B cell (primary cell): ENCODE results near the gene RBP2. TPM values are rescaled to one million over a fixed set of nuclear protein-coding genes. Genes with fewer than 3 reads are reported as not detected.

Source experiments
- ATAC-seq: fragments of 200-7000 bp; cut with Tn5 transposase; one replicate; pipeline ENCODE4 v1.10.0; 2021; ENCODE audit warnings: low read depth, mild to moderate bottlenecking, moderate number of reproducible peaks, moderate library complexity
- CTCF ChIA-PET: fragments of 350-600 bp; sonication (Branson Sonifier 250); formaldehyde crosslinking; loops from one replicate; lab custom pipeline; 2021; ENCODE audit warnings: antibody characterized with exemption, inconsistent platforms; lab: Charles Lee
- POLR2A ChIA-PET: fragments of 350-600 bp; sonication (Branson Sonifier 250); formaldehyde crosslinking; loops from one replicate; lab custom pipeline; 2021; ENCODE audit warnings: antibody characterized with exemption; lab: Charles Lee
- DNase-seq: peaks from one replicate; pipeline ENCODE4 v3.0.0; 2013
- H2AFZ ChIP-seq: 2 replicates; pipeline ENCODE4 v1.6.1; 2012; ENCODE audit warnings: mild to moderate bottlenecking, low read depth, low read length; ENCODE audit not compliant: insufficient read depth, poor library complexity, severe bottlenecking
- H3K27ac ChIP-seq, 2 donors: 1 replicate in 1 of 2; 2 replicates in 1 of 2; pipeline ENCODE4 v1.5.1; 2012 to 2013; ENCODE audit warnings: low read length in 2 of 2, mild to moderate bottlenecking in 2 of 2, moderate library complexity in 1 of 2
- H3K27me3 ChIP-seq, 4 experiments: fragments of 200-600 bp in 1 of 4; sonication (generic) in 1 of 4; replicated peaks in 1 of 4; 1 replicate in 2 of 4; 2 replicates in 2 of 4; pipeline versions ENCODE4 v1.6.1 to v1.7.0; 2013 to 2016; ENCODE audit warnings: low read length in 3 of 4, mild to moderate bottlenecking in 2 of 4, mixed read lengths in 1 of 4, moderate library complexity in 1 of 4; ENCODE audit not compliant: insufficient read depth in 4 of 4, control insufficient read depth in 3 of 4; ENCODE audit errors: control extremely low read depth in 1 of 4
- H3K36me3 ChIP-seq, 2 experiments: replicated peaks in 1 of 2; 1 replicate in 1 of 2; 2 replicates in 1 of 2; pipeline versions ENCODE4 v1.6.1 to v1.7.1; 2013; ENCODE audit warnings: low read length in 1 of 2; ENCODE audit not compliant: insufficient read depth in 2 of 2, control insufficient read depth in 1 of 2; ENCODE audit errors: control extremely low read depth in 1 of 2, extremely low read depth in 1 of 2
- H3K4me1 ChIP-seq, 2 donors: fragments of 200-600 bp in 1 of 2; sonication (generic) in 1 of 2; 1 replicate in 1 of 2; 2 replicates in 1 of 2; pipeline versions ENCODE4 v1.5.1 to v1.6.1; 2013 to 2017; ENCODE audit warnings: low read length in 2 of 2; ENCODE audit not compliant: control insufficient read depth in 2 of 2, insufficient read depth in 2 of 2
- H3K4me2 ChIP-seq: replicated peaks from 2 replicates; pipeline ENCODE3; 2012; ENCODE audit warnings: mild to moderate bottlenecking, low read depth, low read length; ENCODE audit not compliant: poor library complexity, severe bottlenecking
- H3K4me3 ChIP-seq, 5 experiments: fragments of 200-600 bp in 1 of 5; sonication (generic) in 1 of 5; 1 replicate in 3 of 5; 2 replicates in 2 of 5; pipeline versions ENCODE4 v1.5.1 to v1.7.0; 2011 to 2016; ENCODE audit warnings: low read length in 4 of 5, mild to moderate bottlenecking in 4 of 5, low read depth in 2 of 5, control low read depth in 1 of 5, moderate library complexity in 1 of 5; ENCODE audit not compliant: insufficient read depth in 1 of 5; ENCODE audit errors: control extremely low read depth in 1 of 5, extremely low read depth in 1 of 5
- H3K79me2 ChIP-seq: fragments of 200-600 bp; sonication (generic); one replicate; pipeline ENCODE4 v1.6.0; 2016; ENCODE audit warnings: low read length; ENCODE audit not compliant: control insufficient read depth, insufficient read depth
- H3K9ac ChIP-seq: fragments of 200-600 bp; sonication (generic); 2 replicates; pipeline ENCODE4 v1.6.1; 2017; ENCODE audit warnings: mild to moderate bottlenecking, low read length, moderate library complexity
- H3K9me3 ChIP-seq, 3 donors: one replicate each; pipeline versions ENCODE4 v1.6.1 to v1.7.1; 2013; ENCODE audit warnings: low read length in 2 of 3; ENCODE audit not compliant: control insufficient read depth in 2 of 3, insufficient read depth in 1 of 3; ENCODE audit errors: control extremely low read depth in 1 of 3
- H4K20me1 ChIP-seq: 2 replicates; pipeline ENCODE4 v1.6.0; 2012; ENCODE audit warnings: mild to moderate bottlenecking, low read length; ENCODE audit not compliant: insufficient read depth, control insufficient read depth, poor library complexity, severe bottlenecking
- H3K27ac Mint-ChIP-seq: one replicate; pipeline ENCODE4 v1.8.0; 2021; ENCODE audit warnings: mixed read lengths
- H3K27me3 Mint-ChIP-seq: one replicate; pipeline ENCODE4 v1.8.0; 2021; ENCODE audit warnings: mixed read lengths
- H3K4me1 Mint-ChIP-seq: one replicate; pipeline ENCODE4 v1.8.0; 2021; ENCODE audit warnings: mixed read lengths
- H3K4me3 Mint-ChIP-seq: one replicate; pipeline ENCODE4 v1.8.0; 2021; ENCODE audit warnings: mixed read lengths
- H3K9me3 Mint-ChIP-seq: one replicate; pipeline ENCODE4 v1.8.0; 2022; ENCODE audit warnings: mixed read lengths; ENCODE audit not compliant: insufficient read depth
- CTCF ChIP-seq: fragments of 200-600 bp; IDR thresholded peaks from one replicate; pipeline ENCODE4 v1.8.0; 2022; ENCODE audit warnings: antibody characterized with exemption, mild to moderate bottlenecking
- EZH2 ChIP-seq: IDR thresholded peaks from 2 replicates; pipeline ENCODE4 v1.6.1; 2012; ENCODE audit warnings: borderline replicate concordance, low read depth, mild to moderate bottlenecking, moderate library complexity, low read length; ENCODE audit not compliant: insufficient read depth, poor library complexity, severe bottlenecking
- WGBS: methylation state at CpG from one replicate; pipeline ENCODE4 v1.1.5; 2013; ENCODE audit warnings: missing lambda C conversion rate; ENCODE audit not compliant: insufficient coverage; 5-methylcytosine and 5-hydroxymethylcytosine counted together
- intact Hi-C: fragments of 100-400 bp; cut with micrococcal nuclease; formaldehyde crosslinking; loops from one replicate; pipeline ENCODE4 v1.10.0; 2022
- polyA plus RNA-seq: library from polyadenylated mRNA; depleted of rRNA; stranded (reverse); fragments of >200 nt; gene quantifications from 2 replicates; pipeline ENCODE4 v1.2.3, GENCODE V29; 2012
- total RNA-seq, 2 donors: library from RNA; stranded (reverse); fragments of 120-200 nt in 1 of 2; gene quantifications; 1 replicate in 1 of 2; 2 replicates in 1 of 2; pipeline versions ENCODE4 v1.2.3 to v1.2.4, GENCODE V29; 2013 to 2022

The RBP2 gene
- total and polyA plus RNA-seq, 2 donors (not counting 1 experiment from before 2014, with no cell fraction given) = not detected

GRCh38 chr3:139450159-139450558 lies 26.2 kb downstream of the RBP2 start:
- no peak overlapping the region for H3K27ac ChIP-seq
- H3K9me3 ChIP-seq = no peaks in the 10 kb centered on the region
- no peak overlapping the region for H3K9ac ChIP-seq
- no peak overlapping the region for H3K4me2 ChIP-seq
- Mint-ChIP-seq H3K4me3 (no peak overlapping the region), H3K27me3 (no peaks in the 10 kb centered on the region), H3K9me3 (no peaks in the 10 kb centered on the region), H3K4me1 (no peaks in the 10 kb centered on the region), H3K27ac (no peak overlapping the region)
- TF ChIP-seq CTCF (no peak), EZH2 (no peak)
- no peak overlapping the region for H2AFZ ChIP-seq
- intact Hi-C loops = no loop called here
- H4K20me1 ChIP-seq = no peaks in the 10 kb centered on the region
- H3K27me3 ChIP-seq = no peaks in the 10 kb centered on the region
- H3K4me1 ChIP-seq = no peaks in the 10 kb centered on the region
- DNase-seq (no peak), ATAC-seq (no peak)
- no peaks in the 10 kb centered on the region for H3K79me2 ChIP-seq
- no peaks in the 10 kb centered on the region for H3K36me3 ChIP-seq
- ChIA-PET CTCF (no interaction called here), POLR2A (no interaction called here)
- H3K4me3 ChIP-seq = no peak overlapping the region

GRCh38 chr3:139449566-139449965 lies 26.8 kb downstream of the RBP2 start:
- H3K9me3 ChIP-seq = no peaks in the 10 kb centered on the region
- no peak overlapping the region for H3K4me2 ChIP-seq
- no peaks in the 10 kb centered on the region for H3K9me3 Mint-ChIP-seq
- H3K27me3 Mint-ChIP-seq = no peaks in the 10 kb centered on the region
- H3K9ac ChIP-seq = no peak overlapping the region
- H3K36me3 ChIP-seq = no peaks in the 10 kb centered on the region
- H3K4me1 Mint-ChIP-seq = no peaks in the 10 kb centered on the region
- H3K79me2 ChIP-seq = no peaks in the 10 kb centered on the region
- CTCF ChIA-PET = no interaction called here
- no peak overlapping the region for H3K4me3 Mint-ChIP-seq
- no peak overlapping the region for H3K27ac ChIP-seq
- no peak overlapping the region for H3K27ac Mint-ChIP-seq
- H3K27me3 ChIP-seq = no peaks in the 10 kb centered on the region
- no peak overlapping the region for H3K4me3 ChIP-seq
- WGBS = 83% methylated on average over 5 of the region's 5 CpGs
- ATAC-seq = no peak
- H3K4me1 ChIP-seq = no peaks in the 10 kb centered on the region
- no peak overlapping the region for H2AFZ ChIP-seq
- intact Hi-C loops = no loop called here
- H4K20me1 ChIP-seq = no peaks in the 10 kb centered on the region
- DNase-seq = no peak
- TF ChIP-seq CTCF (no peak), EZH2 (no peak)
- POLR2A ChIA-PET = no interaction called here
